H1 (cell line): ENCODE measurements around the gene CAMSAP3. TPM values are rescaled to one million over a fixed set of nuclear protein-coding genes. Genes with fewer than 3 reads are reported as not detected.

ENCODE experiments used
- CTCF ChIA-PET: fragments of 300-600 bp; sonication (Branson Sonifier 250); formaldehyde crosslinking; loops from one replicate; lab custom pipeline; 2021; ENCODE audit not compliant: partially characterized antibody; lab: Charles Lee
- POLR2A ChIA-PET: fragments of 300-600 bp; sonication (Branson Sonifier 250); formaldehyde crosslinking; loops from one replicate; lab custom pipeline; 2021; ENCODE audit warnings: inconsistent platforms; ENCODE audit not compliant: partially characterized antibody; lab: Charles Lee
- DNase-seq, 2 experiments: peaks; one replicate each; pipeline versions ENCODE4 v3.0.0 to v3.0.0-alpha.2; 2010 to 2022; ENCODE audit warnings: low spot score in 2 of 2, low read depth in 1 of 2, mixed read lengths in 1 of 2
- FAIRE-seq: peaks from 2 replicates; lab custom pipeline; 2011; peaks lifted over from hg19 to GRCh38; lab: Jason Lieb, UNC
- H2AFZ ChIP-seq: 2 replicates; pipeline ENCODE4 v1.8.1; 2012; ENCODE audit warnings: low read length, inconsistent platforms
- H2AK5ac ChIP-seq: 2 replicates; pipeline ENCODE4 v1.6.1; 2013; ENCODE audit warnings: low read depth, low read length
- H2BK120ac ChIP-seq: replicated peaks from 2 replicates; pipeline ENCODE3; 2013; ENCODE audit warnings: low read depth, low read length, inconsistent platforms
- H2BK12ac ChIP-seq: 2 replicates; pipeline ENCODE4 v1.6.1; 2013; ENCODE audit warnings: low read depth, low read length
- H2BK15ac ChIP-seq: 2 replicates; pipeline ENCODE4 v1.6.1; 2013; ENCODE audit warnings: low read length
- H2BK20ac ChIP-seq: 2 replicates; pipeline ENCODE4 v1.6.1; 2013; ENCODE audit warnings: low read length
- H2BK5ac ChIP-seq: 2 replicates; pipeline ENCODE4 v1.6.1; 2013; ENCODE audit warnings: low read depth, low read length
- H3K14ac ChIP-seq: 2 replicates; pipeline ENCODE4 v1.6.1; 2013; ENCODE audit warnings: inconsistent platforms; ENCODE audit not compliant: insufficient read length
- H3K18ac ChIP-seq: 2 replicates; pipeline ENCODE4 v1.6.1; 2013; ENCODE audit warnings: low read length; ENCODE audit errors: extremely low read depth
- H3K23ac ChIP-seq: 2 replicates; pipeline ENCODE4 v1.6.1; 2013; ENCODE audit warnings: inconsistent platforms; ENCODE audit not compliant: insufficient read length
- H3K23me2 ChIP-seq: 2 replicates; pipeline ENCODE4 v1.6.1; 2013; ENCODE audit warnings: low read depth, low read length
- H3K27ac ChIP-seq: 2 replicates; pipeline ENCODE4 v1.6.1; 2011; ENCODE audit warnings: low read depth, low read length, inconsistent platforms
- H3K27me3 ChIP-seq, 4 experiments: replicated peaks in 1 of 4; 1 replicate in 1 of 4; 2 replicates in 3 of 4; pipeline versions ENCODE4 v1.6.1 to v1.8.1; 2011 to 2013; ENCODE audit warnings: low read length in 3 of 4, mild to moderate bottlenecking in 3 of 4, inconsistent platforms in 2 of 4, mixed read lengths in 2 of 4, moderate library complexity in 1 of 4; ENCODE audit not compliant: control insufficient read depth in 3 of 4, insufficient read depth in 3 of 4; ENCODE audit errors: extremely low read depth in 1 of 4
- H3K36me3 ChIP-seq, 4 experiments: 2 replicates each; pipeline versions ENCODE4 v1.6.1 to v1.8.1; 2011 to 2013; ENCODE audit warnings: mild to moderate bottlenecking in 4 of 4, low read length in 3 of 4, moderate library complexity in 2 of 4, control low read depth in 1 of 4, inconsistent platforms in 1 of 4; ENCODE audit not compliant: insufficient read depth in 4 of 4, control insufficient read depth in 2 of 4
- H3K4ac ChIP-seq: replicated peaks from 2 replicates; pipeline ENCODE3; 2013; ENCODE audit warnings: low read length, low read depth, mixed read lengths, inconsistent platforms; ENCODE audit not compliant: insufficient read length
- H3K4me1 ChIP-seq, 4 experiments: replicated peaks in 1 of 4; 1 replicate in 1 of 4; 2 replicates in 3 of 4; pipeline versions ENCODE4 v1.6.1 to v1.8.1; 2011 to 2013; ENCODE audit warnings: low read length in 3 of 4, inconsistent platforms in 2 of 4, mixed read lengths in 1 of 4; ENCODE audit not compliant: insufficient read depth in 4 of 4, control insufficient read depth in 3 of 4
- H3K4me2 ChIP-seq, 2 experiments: 2 replicates each; pipeline versions ENCODE4 v1.6.1 to v1.8.1; 2011 to 2013; ENCODE audit warnings: low read depth in 2 of 2, low read length in 2 of 2, control low read depth in 1 of 2, inconsistent platforms in 1 of 2, mild to moderate bottlenecking in 1 of 2; ENCODE audit not compliant: insufficient read depth in 1 of 2
- H3K4me3 ChIP-seq, 4 experiments: fragments of 200-600, 300-600 bp in 1 of 4; sonication (generic), shearing (Covaris generic), sonication (Bioruptor Twin) in 1 of 4; 2 replicates each; pipeline versions ENCODE4 v1.5.1 to v1.8.1; 2011 to 2016; ENCODE audit warnings: low read length in 4 of 4, low read depth in 3 of 4, control low read depth in 2 of 4, inconsistent platforms in 2 of 4, mild to moderate bottlenecking in 2 of 4, mixed read lengths in 1 of 4, moderate library complexity in 1 of 4; ENCODE audit not compliant: insufficient read depth in 2 of 4; ENCODE audit errors: extremely low read depth in 1 of 4
- H3K56ac ChIP-seq: replicated peaks from 2 replicates; pipeline ENCODE3; 2013; ENCODE audit warnings: low read depth, mild to moderate bottlenecking, mixed read lengths, low read length, inconsistent platforms; ENCODE audit not compliant: insufficient read length
- H3K79me1 ChIP-seq: 2 replicates; pipeline ENCODE4 v1.6.1; 2013; ENCODE audit warnings: low read depth, low read length, control low read depth
- H3K79me2 ChIP-seq, 2 experiments: 2 replicates each; pipeline versions ENCODE4 v1.6.1 to v1.8.1; 2012 to 2013; ENCODE audit warnings: low read length in 2 of 2, mild to moderate bottlenecking in 2 of 2, inconsistent platforms in 1 of 2; ENCODE audit not compliant: insufficient read depth in 2 of 2, control insufficient read depth in 1 of 2
- H3K9ac ChIP-seq, 4 experiments: replicated peaks in 1 of 4; 1 replicate in 1 of 4; 2 replicates in 3 of 4; pipeline versions ENCODE4 v1.6.1 to v1.8.1; 2011 to 2013; ENCODE audit warnings: low read depth in 3 of 4, low read length in 3 of 4, control low read depth in 2 of 4, mild to moderate bottlenecking in 2 of 4, moderate library complexity in 2 of 4, inconsistent platforms in 1 of 4; ENCODE audit errors: extremely low read depth in 1 of 4
- H3K9me3 ChIP-seq, 2 experiments: 2 replicates each; pipeline versions ENCODE4 v1.6.1 to v1.8.1; 2012 to 2013; ENCODE audit warnings: mild to moderate bottlenecking in 2 of 2, moderate library complexity in 2 of 2, control low read depth in 1 of 2, inconsistent platforms in 1 of 2, low read depth in 1 of 2, low read length in 1 of 2, mixed read lengths in 1 of 2; ENCODE audit not compliant: insufficient read depth in 2 of 2
- H4K20me1 ChIP-seq, 2 experiments: replicated peaks in 1 of 2; 2 replicates each; pipeline versions ENCODE3 to v1.8.1; 2011 to 2013; ENCODE audit warnings: inconsistent platforms in 2 of 2, low read length in 2 of 2, mild to moderate bottlenecking in 1 of 2; ENCODE audit not compliant: insufficient read depth in 2 of 2, control insufficient read depth in 1 of 2
- H4K5ac ChIP-seq: 2 replicates; pipeline ENCODE4 v1.6.1; 2013; ENCODE audit warnings: low read length, low read depth, mixed read lengths, inconsistent platforms; ENCODE audit not compliant: insufficient read length
- H4K8ac ChIP-seq: 2 replicates; pipeline ENCODE4 v1.8.0; 2013; ENCODE audit warnings: mild to moderate bottlenecking, moderate library complexity, low read length, inconsistent platforms; ENCODE audit not compliant: insufficient read depth; ENCODE audit errors: extremely low read depth
- H4K91ac ChIP-seq: replicated peaks from 2 replicates; pipeline ENCODE3; 2013; ENCODE audit warnings: low read length, mixed read lengths, inconsistent platforms; ENCODE audit not compliant: insufficient read length
- ATF3 ChIP-seq: IDR thresholded peaks from 2 replicates; pipeline ENCODE4 v1.6.1; 2011; ENCODE audit warnings: low read depth, mild to moderate bottlenecking, low read length; ENCODE audit not compliant: insufficient read depth
- GTF2F1 ChIP-seq: IDR thresholded peaks from 2 replicates; pipeline ENCODE4 v1.6.1; 2012; ENCODE audit warnings: low read depth, low read length, improper control_type of control experiment, borderline replicate concordance
- HDAC2 ChIP-seq, 2 experiments: fragments of 300-600 bp in 1 of 2; sonication (generic) in 1 of 2; IDR thresholded peaks; 2 replicates each; pipeline ENCODE4 v1.6.1; 2011 to 2012; ENCODE audit warnings: low read depth in 2 of 2, low read length in 2 of 2, mild to moderate bottlenecking in 2 of 2, moderate library complexity in 2 of 2, borderline replicate concordance in 1 of 2, inconsistent platforms in 1 of 2
- JUN ChIP-seq: IDR thresholded peaks from 2 replicates; pipeline ENCODE4 v1.6.1; 2011; ENCODE audit warnings: low read depth, mild to moderate bottlenecking, improper control_type of control experiment, low read length
- POLR2A ChIP-seq, 2 experiments: IDR thresholded peaks; 1 replicate in 1 of 2; 2 replicates in 1 of 2; pipeline ENCODE4 v1.6.1; 2011; ENCODE audit warnings: low read depth in 2 of 2, low read length in 2 of 2, mild to moderate bottlenecking in 2 of 2; ENCODE audit errors: control extremely low read depth in 1 of 2
- RFX5 ChIP-seq: IDR thresholded peaks from 2 replicates; pipeline ENCODE4 v1.6.1; 2011; ENCODE audit warnings: low read depth, low read length, improper control_type of control experiment, borderline replicate concordance
- SIN3A ChIP-seq, 2 experiments: IDR thresholded peaks in 1 of 2; conservative IDR thresholded peaks in 1 of 2; 2 replicates each; pipeline ENCODE4 v1.6.1; 2011 to 2012; ENCODE audit warnings: low read length in 2 of 2, improper control_type of control experiment in 1 of 2, low read depth in 1 of 2, mild to moderate bottlenecking in 1 of 2
- SIX5 ChIP-seq: IDR thresholded peaks from 2 replicates; pipeline ENCODE4 v1.6.1; 2011; ENCODE audit warnings: mild to moderate bottlenecking, low read depth, low read length
- SP4 ChIP-seq: IDR thresholded peaks from 2 replicates; pipeline ENCODE4 v1.6.1; 2012; ENCODE audit warnings: low read length, inconsistent platforms
- USF2 ChIP-seq: IDR thresholded peaks from 2 replicates; pipeline ENCODE4 v1.6.1; 2011; ENCODE audit warnings: low read length, improper control_type of control experiment
- WGBS, 2 experiments: shearing (Covaris generic) in 1 of 2; methylation state at CpG; one replicate each; pipeline versions ENCODE4 v1.1.6 to v1.1.7; 2013 to 2015; ENCODE audit warnings: low lambda C conversion rate in 2 of 2, mixed read lengths in 2 of 2, inconsistent platforms in 1 of 2, low coverage in 1 of 2, missing lambda C conversion rate in 1 of 2; ENCODE audit not compliant: insufficient replicate concordance in 2 of 2, insufficient coverage in 1 of 2, insufficient read length in 1 of 2; ENCODE audit errors: extremely low coverage in 1 of 2, missing lambda C conversion rate in 1 of 2; 5-methylcytosine and 5-hydroxymethylcytosine counted together
- polyA plus RNA-seq, 7 experiments: library from polyadenylated mRNA; depleted of rRNA in 3 of 7; stranded (reverse) in 5 of 7; unstranded in 2 of 7; fragments of >200 nt in 5 of 7; fragments of 200-250 nt in 2 of 7; gene quantifications; 1 replicate in 5 of 7; 2 replicates in 1 of 7; 4 replicates in 1 of 7; pipeline versions ENCODE4 v1.2.1 to v1.2.3, GENCODE V29; 2011 to 2013; ENCODE audit warnings: missing spikeins in 2 of 7, mixed read lengths in 2 of 7
- total RNA-seq: library from RNA; stranded (reverse); fragmentation: NEBNext Ultra II Directional; extraction: Animal tissue kit (Norgen Biotek cat#: 25700); gene quantifications from 2 replicates; pipeline ENCODE4 v1.2.1, GENCODE V29; 2021

The CAMSAP3 gene
- total and polyA plus RNA-seq, 2 of the 8 experiments (the other 6 are each of a cell fraction or from before 2014, with no cell fraction given) = 11.4 to 30.4 TPM

GRCh38 chr19:7602935-7603497, 7.4 kb downstream of the CAMSAP3 start:
- no peak overlapping the region for H3K14ac ChIP-seq
- H2BK120ac ChIP-seq = no peak overlapping the region
- DNase-seq (no peak), FAIRE-seq (no peak)
- no peak overlapping the region for H2AK5ac ChIP-seq
- no peak overlapping the region for H2BK20ac ChIP-seq
- H2BK5ac ChIP-seq = no peak overlapping the region
- H2BK12ac ChIP-seq = no peak overlapping the region
- peaks cover 0 to 2% (median under 1%) of the 10 kb centered on the region in 4 experiments; a peak in 3 of 8 replicates for H3K36me3 ChIP-seq
- no peak overlapping the region for H3K18ac ChIP-seq
- no peak overlapping the region for H3K9ac ChIP-seq
- H3K9me3 ChIP-seq = no peaks in the 10 kb centered on the region
- ChIA-PET CTCF (interaction anchor here (1.6 kb wide), 1 partner anchor 78 kb away, joined by 3 read pairs; the partner anchor contains the start of gene TRAPPC5), POLR2A (interaction anchor here (0.7 to 0.9 kb wide), 2 partner anchors 113 to 168 kb away, joined by 3 read pairs; no protein-coding TSS in a partner anchor)
- 90% methylated on average over 10 of the region's 11 CpGs; no CpG with 5 or more reads in 1 of the 2 experiments for WGBS, 2 experiments
- no peak overlapping the region for H3K23ac ChIP-seq
- no peak overlapping the region for H4K5ac ChIP-seq
- no peaks in the 10 kb centered on the region for H3K27me3 ChIP-seq
- H3K23me2 ChIP-seq = peaks cover 11% of the 10 kb centered on the region; the same call in 1 of the 2 replicates
- TF ChIP-seq POLR2A (IDR thresholded peaks at IDR 0.05; ENCODE audit: control extremely low read depth in 1 of 2, low read depth in 2 of 2, low read length in 2 of 2) (no peak), SIN3A (conservative IDR thresholded peaks at IDR 0.05 in 1 of 2, IDR thresholded peaks at IDR 0.05 in 1 of 2; ENCODE audit: low read depth in 1 of 2, low read length in 2 of 2) (no peak), HDAC2 (IDR thresholded peaks at IDR 0.05; ENCODE audit: borderline replicate concordance in 1 of 2, low read depth in 2 of 2, low read length in 2 of 2) (no peak), SP4 (no peak), JUN (no peak), SIX5 (no peak), ATF3 (no peak), RFX5 (no peak), GTF2F1 (no peak), USF2 (no peak)
- H3K4me1 ChIP-seq = no peaks in the 10 kb centered on the region; a peak in 3 of 7 replicates
- H4K91ac ChIP-seq = no peak overlapping the region
- no peak overlapping the region for H4K8ac ChIP-seq
- H2AFZ ChIP-seq = no peak overlapping the region
- H3K79me1 ChIP-seq = peaks cover 4% of the 10 kb centered on the region
- no peak overlapping the region for H3K4me3 ChIP-seq
- H4K20me1 ChIP-seq = peaks cover 3 to 22% of the 10 kb centered on the region in 2 experiments
- H3K4me2 ChIP-seq = no peak overlapping the region
- no peak overlapping the region for H3K4ac ChIP-seq
- H3K27ac ChIP-seq = no peak overlapping the region
- peaks cover 0 to 16% of the 10 kb centered on the region in 2 experiments; a peak in 2 of 4 replicates for H3K79me2 ChIP-seq
- no peak overlapping the region for H2BK15ac ChIP-seq
- no peak overlapping the region for H3K56ac ChIP-seq
